ENCODE results near the gene PCDH8. TPM values are rescaled to one million over a fixed set of nuclear protein-coding genes. Genes with fewer than 3 reads are reported as not detected.

The PCDH8 gene
- total and polyA plus RNA-seq, 2 experiments from 2014 or later = not detected

DNA sequence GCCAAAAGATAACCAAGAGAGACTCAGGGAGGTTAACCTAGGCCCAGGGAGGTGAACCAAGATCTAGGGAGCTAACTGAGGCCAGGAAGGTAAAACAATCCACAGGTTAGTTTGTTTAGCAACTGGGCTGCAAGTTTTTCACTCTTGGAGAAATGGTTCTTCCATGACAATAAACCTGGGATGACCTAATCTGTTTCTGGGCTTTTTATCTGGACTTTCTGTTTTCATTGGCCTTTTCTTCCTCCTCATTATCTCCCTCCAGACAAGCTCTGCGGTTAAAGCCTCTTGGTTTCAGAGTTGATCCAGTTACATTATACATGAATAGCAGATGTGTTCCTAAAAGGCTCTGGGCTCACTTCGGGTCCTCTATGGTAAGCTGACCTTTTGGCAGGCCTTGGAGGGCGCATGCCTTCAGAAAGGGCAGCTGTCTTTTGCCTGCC, 44.2 kb downstream of the PCDH8 start:
- H4K20me1 ChIP-seq (ENCODE audit: insufficient read depth) = no peaks in the 10 kb centered on the region
- no peaks in the 10 kb centered on the region for H3K9me3 ChIP-seq (ENCODE audit: low read depth)
- no peak overlapping the region for H3K4me2 ChIP-seq (ENCODE audit: unreplicated experiment)
- no peaks in the 10 kb centered on the region for H3K9me2 ChIP-seq (ENCODE audit: insufficient read depth)
- H3K79me2 ChIP-seq (ENCODE audit: insufficient read depth) = no peaks in the 10 kb centered on the region
- in situ Hi-C loops (cut with MboI) = no loop called here
- DNase-seq = no peak
- no peak overlapping the region for H3K9ac ChIP-seq
- H3K4me1 ChIP-seq (ENCODE audit: insufficient read depth) = no peaks in the 10 kb centered on the region
- H3K27ac ChIP-seq = no peak overlapping the region
- no peaks in the 10 kb centered on the region for H3K36me3 ChIP-seq (ENCODE audit: low read depth)
- H3F3A ChIP-seq (ENCODE audit: insufficient read depth) = no peaks in the 10 kb centered on the region
- no peak overlapping the region for H2AFZ ChIP-seq
- WGBS, 2 experiments (ENCODE audit: low coverage in 1 of 2, low lambda C conversion rate in 2 of 2, missing lambda C conversion rate in 2 of 2) = 22 to 25% methylated on average over 3 of the region's 3 CpGs
- no peaks in the 10 kb centered on the region for H3K27me3 ChIP-seq (replicated peaks; ENCODE audit: insufficient read depth)
- H3K4me3 ChIP-seq = no peak overlapping the region
- TF ChIP-seq EZH2phosphoT487 (IDR thresholded peaks at IDR 0.05; ENCODE audit: insufficient read depth, low read depth) = no peak
- no peak for TF ChIP-seq EZH2 (IDR thresholded peaks at IDR 0.05; ENCODE audit: insufficient read depth, poor library complexity, severe bottlenecking)

DNA sequence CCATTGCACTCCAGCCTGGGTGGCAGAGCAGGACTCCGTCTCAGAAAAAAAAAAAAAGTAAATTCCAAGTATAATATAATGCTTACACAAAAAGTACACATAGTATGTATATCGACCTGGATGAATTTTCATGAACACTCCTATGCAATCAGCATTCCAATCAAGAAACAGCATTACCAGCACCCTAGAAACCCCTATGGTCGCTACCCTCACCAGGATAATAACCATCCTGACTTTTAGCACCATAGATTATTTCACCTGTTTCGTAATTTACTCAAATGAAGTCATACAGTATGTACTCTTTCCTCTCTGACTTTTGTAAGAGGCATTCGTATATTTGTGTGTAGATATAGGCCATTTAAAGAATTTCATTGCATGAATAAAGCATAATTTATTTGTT, 47.6 kb downstream of the PCDH8 start:
- Histone ChIP-seq H3F3A (ENCODE audit: insufficient read depth) (no peaks in the 10 kb centered on the region), H3K27me3 (replicated peaks; ENCODE audit: insufficient read depth) (0 out of 2 replicates have a peak, but pooled peaks cover 2% of the 10 kb centered on the region), H2AFZ (no peak overlapping the region), H3K79me2 (ENCODE audit: insufficient read depth) (no peaks in the 10 kb centered on the region), H4K20me1 (ENCODE audit: insufficient read depth) (no peaks in the 10 kb centered on the region), H3K27ac (no peak overlapping the region), H3K4me3 (no peak overlapping the region), H3K36me3 (ENCODE audit: low read depth) (no peaks in the 10 kb centered on the region), H3K4me1 (ENCODE audit: insufficient read depth) (no peaks in the 10 kb centered on the region), H3K4me2 (ENCODE audit: unreplicated experiment) (no peak overlapping the region), H3K9ac (no peak overlapping the region), H3K9me2 (ENCODE audit: insufficient read depth) (no peaks in the 10 kb centered on the region), H3K9me3 (ENCODE audit: low read depth) (no peaks in the 10 kb centered on the region)
- in situ Hi-C loops (cut with MboI) = no loop called here
- 29 to 40% methylated on average over 5 of the region's 5 CpGs for WGBS, 2 experiments (ENCODE audit: low coverage in 1 of 2, low lambda C conversion rate in 2 of 2, missing lambda C conversion rate in 2 of 2)
- DNase-seq = no peak
- TF ChIP-seq EZH2phosphoT487 (IDR thresholded peaks at IDR 0.05; ENCODE audit: insufficient read depth, low read depth) (no peak), EZH2 (IDR thresholded peaks at IDR 0.05; ENCODE audit: insufficient read depth, poor library complexity, severe bottlenecking) (no peak)

DNA sequence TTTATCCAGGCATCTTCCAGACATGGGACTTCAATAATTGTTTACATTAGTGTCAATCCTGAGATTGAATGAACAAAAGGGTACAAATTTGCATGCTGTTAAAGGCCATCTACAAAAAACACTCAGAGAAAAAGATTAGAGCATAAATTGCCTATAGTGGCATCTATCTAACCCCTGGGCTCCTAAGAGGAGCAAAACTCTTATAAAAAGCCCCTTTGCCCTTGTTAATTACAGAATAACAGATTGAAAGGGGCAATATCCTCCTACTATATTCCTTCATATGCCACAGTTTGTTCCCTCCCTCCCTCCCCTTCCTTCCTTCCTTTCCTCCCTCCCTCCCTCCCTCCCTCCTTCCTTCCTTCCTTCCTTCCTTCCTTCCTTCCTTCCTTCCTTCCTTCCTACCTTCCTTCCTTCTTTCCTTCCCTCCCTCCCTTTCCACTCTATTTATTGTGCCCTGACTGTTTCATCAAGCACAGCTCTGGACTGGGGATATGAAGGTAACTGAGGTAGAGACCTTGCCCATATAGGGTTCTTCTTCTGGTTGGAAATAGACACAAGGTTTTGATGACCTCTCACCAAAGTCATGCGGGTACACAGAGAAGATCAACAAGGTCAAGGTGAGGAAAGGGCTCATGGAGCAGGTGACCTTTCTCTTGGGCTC, 49.5 kb downstream of the PCDH8 start:
- no peak for DNase-seq
- WGBS, 2 experiments (ENCODE audit: low coverage in 1 of 2, low lambda C conversion rate in 2 of 2, missing lambda C conversion rate in 2 of 2) = 0 to 2% methylated on average over 1 of the region's 1 CpG
- Histone ChIP-seq H3K36me3 (ENCODE audit: low read depth) (no peaks in the 10 kb centered on the region), H3K9me2 (ENCODE audit: insufficient read depth) (no peaks in the 10 kb centered on the region), H3K9me3 (ENCODE audit: low read depth) (no peaks in the 10 kb centered on the region), H3F3A (ENCODE audit: insufficient read depth) (no peaks in the 10 kb centered on the region), H3K27ac (no peak overlapping the region), H3K4me1 (ENCODE audit: insufficient read depth) (no peaks in the 10 kb centered on the region), H3K9ac (no peak overlapping the region), H3K27me3 (replicated peaks; ENCODE audit: insufficient read depth) (0 out of 2 replicates have a peak, but pooled peaks cover 3% of the 10 kb centered on the region), H3K4me2 (ENCODE audit: unreplicated experiment) (no peak overlapping the region), H3K79me2 (ENCODE audit: insufficient read depth) (no peaks in the 10 kb centered on the region), H2AFZ (no peak overlapping the region), H3K4me3 (no peak overlapping the region), H4K20me1 (ENCODE audit: insufficient read depth) (no peaks in the 10 kb centered on the region)
- TF ChIP-seq EZH2 (IDR thresholded peaks at IDR 0.05; ENCODE audit: insufficient read depth, poor library complexity, severe bottlenecking) (no peak), EZH2phosphoT487 (IDR thresholded peaks at IDR 0.05; ENCODE audit: insufficient read depth, low read depth) (no peak)
- in situ Hi-C loops (cut with MboI) = no loop called here

DNA sequence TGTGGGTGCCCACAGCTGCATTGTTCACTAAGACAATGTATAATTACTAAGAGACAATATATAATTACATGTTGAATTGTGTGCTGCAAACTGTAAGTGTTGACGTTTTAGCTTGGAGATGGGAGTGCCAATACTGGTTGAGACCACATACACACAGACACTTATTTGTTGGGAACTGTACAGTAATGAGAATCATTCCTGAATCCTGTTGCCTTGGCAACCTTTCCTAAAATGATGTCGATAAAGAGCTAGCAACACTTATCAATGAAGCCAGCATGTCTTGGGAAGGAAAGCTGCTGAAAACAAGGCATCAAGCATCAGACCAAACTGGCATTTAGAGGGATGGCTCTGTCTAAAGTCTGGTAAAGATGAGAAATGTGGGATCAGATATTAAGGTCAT, 51.3 kb downstream of the PCDH8 start:
- in situ Hi-C loops (cut with MboI) = no loop called here
- no peak overlapping the region for H3K9ac ChIP-seq
- H3K36me3 ChIP-seq (ENCODE audit: low read depth) = no peaks in the 10 kb centered on the region
- DNase-seq = no peak
- no peaks in the 10 kb centered on the region for H3K9me2 ChIP-seq (ENCODE audit: insufficient read depth)
- TF ChIP-seq EZH2 (IDR thresholded peaks at IDR 0.05; ENCODE audit: insufficient read depth, poor library complexity, severe bottlenecking) (no peak), EZH2phosphoT487 (IDR thresholded peaks at IDR 0.05; ENCODE audit: insufficient read depth, low read depth) (no peak)
- no peak overlapping the region for H2AFZ ChIP-seq
- H3K27ac ChIP-seq = no peak overlapping the region
- WGBS, 2 experiments (ENCODE audit: low coverage in 1 of 2, low lambda C conversion rate in 2 of 2, missing lambda C conversion rate in 2 of 2) = 4 to 9% methylated on average over 2 of the region's 2 CpGs
- no peak overlapping the region for H3K4me2 ChIP-seq (ENCODE audit: unreplicated experiment)
- H4K20me1 ChIP-seq (ENCODE audit: insufficient read depth) = no peaks in the 10 kb centered on the region
- H3K79me2 ChIP-seq (ENCODE audit: insufficient read depth) = no peaks in the 10 kb centered on the region
- no peaks in the 10 kb centered on the region for H3F3A ChIP-seq (ENCODE audit: insufficient read depth)
- H3K4me1 ChIP-seq (ENCODE audit: insufficient read depth) = no peaks in the 10 kb centered on the region
- no peaks in the 10 kb centered on the region for H3K9me3 ChIP-seq (ENCODE audit: low read depth)
- no peak overlapping the region for H3K4me3 ChIP-seq
- H3K27me3 ChIP-seq (replicated peaks; ENCODE audit: insufficient read depth) = 0 out of 2 replicates have a peak, but pooled peaks cover 3% of the 10 kb centered on the region

Data from GM23248 (cell line).